SK-N-SH treated with all-trans-retinoic acid at 6 μM for 48 hours (cell line): ENCODE measurements around the gene PDCL3.

ENCODE experiments used
- ATAC-seq: fragments of 200-7000 bp; cut with Tn5 transposase; 3 replicates; pipeline ENCODE4 v1.9.1; 2020; ENCODE audit warnings: mild to moderate bottlenecking, moderate library complexity
- ARNTL ChIP-seq: fragments of 450-650 bp; formaldehyde crosslinking; IDR thresholded peaks from 2 replicates; pipeline ENCODE4 v1.5.0; 2020; ENCODE audit warnings: low read depth, mild to moderate bottlenecking, moderate library complexity, borderline replicate concordance
- BACH2 ChIP-seq: fragments of 250-450 bp; sonication (Bioruptor Pico); IDR thresholded peaks from 2 replicates; pipeline ENCODE4 v1.9.0; 2021; ENCODE audit warnings: mild to moderate bottlenecking, borderline replicate concordance
- CREB5 ChIP-seq: fragments of 250-450 bp; sonication (Bioruptor Pico); IDR thresholded peaks from 2 replicates; pipeline ENCODE4 v1.5.1; 2020; ENCODE audit warnings: low read depth, mild to moderate bottlenecking, moderate library complexity
- CSDC2 ChIP-seq: fragments of 250-450 bp; sonication (Bioruptor Pico); IDR thresholded peaks from 2 replicates; pipeline ENCODE4 v1.5.0; 2020; ENCODE audit warnings: mild to moderate bottlenecking, moderate library complexity
- CSRNP3 ChIP-seq: fragments of 250-450 bp; sonication (Bioruptor Pico); IDR thresholded peaks from 2 replicates; pipeline ENCODE4 v1.5.1; 2021; ENCODE audit warnings: mild to moderate bottlenecking, moderate library complexity
- ESRRG ChIP-seq: fragments of 250-450 bp; sonication (Bioruptor Pico); IDR thresholded peaks from 2 replicates; pipeline ENCODE4 v1.6.1; 2021; ENCODE audit warnings: mild to moderate bottlenecking
- ISL1 ChIP-seq: fragments of 250-450 bp; sonication (Bioruptor Pico); IDR thresholded peaks from 2 replicates; pipeline ENCODE4 v2.1.2; 2022; ENCODE audit warnings: mild to moderate bottlenecking, moderate library complexity
- OSR1 ChIP-seq: fragments of 250-450 bp; sonication (Bioruptor Pico); IDR thresholded peaks from 2 replicates; pipeline ENCODE4 v1.8.0; 2022; ENCODE audit warnings: moderate library complexity, mild to moderate bottlenecking, inconsistent platforms
- PATZ1 ChIP-seq: fragments of 250-450 bp; sonication (Bioruptor Pico); IDR thresholded peaks from 2 replicates; pipeline ENCODE4 v1.8.0; 2020; ENCODE audit warnings: mild to moderate bottlenecking, moderate library complexity, borderline replicate concordance
- POU6F1 ChIP-seq: fragments of 250-450 bp; sonication (Bioruptor Pico); IDR thresholded peaks from 2 replicates; pipeline ENCODE4 v1.8.0; 2021; ENCODE audit warnings: low read depth, mild to moderate bottlenecking, moderate library complexity, borderline replicate concordance
- PPARA ChIP-seq: fragments of 250-450 bp; sonication (Bioruptor Pico); IDR thresholded peaks from 2 replicates; pipeline ENCODE4 v1.5.0; 2020; ENCODE audit warnings: mild to moderate bottlenecking, borderline replicate concordance
- RARB ChIP-seq: fragments of 250-450 bp; sonication (Bioruptor Pico); IDR thresholded peaks from 2 replicates; pipeline ENCODE4 v1.8.0; 2021; ENCODE audit warnings: mild to moderate bottlenecking, moderate library complexity
- SNAI2 ChIP-seq: fragments of 250-450 bp; sonication (Bioruptor Pico); IDR thresholded peaks from 2 replicates; pipeline ENCODE4 v1.5.0; 2020; ENCODE audit warnings: mild to moderate bottlenecking, moderate library complexity
- TCF4 ChIP-seq: fragments of 250-450 bp; sonication (Bioruptor Pico); IDR thresholded peaks from 2 replicates; pipeline ENCODE4 v1.8.0; 2021; ENCODE audit warnings: mild to moderate bottlenecking, moderate library complexity, borderline replicate concordance
- TOX ChIP-seq: fragments of 250-450 bp; sonication (Bioruptor Pico); IDR thresholded peaks from 2 replicates; pipeline ENCODE4 v1.8.0; 2021; ENCODE audit warnings: mild to moderate bottlenecking, moderate library complexity, borderline replicate concordance
- ZC3H10 ChIP-seq: fragments of 250-450 bp; sonication (Bioruptor Pico); IDR thresholded peaks from 2 replicates; pipeline ENCODE4 v1.5.1; 2021; ENCODE audit warnings: mild to moderate bottlenecking, moderate library complexity
- ZFP3 ChIP-seq: fragments of 250-450 bp; sonication (Bioruptor Pico); IDR thresholded peaks from 2 replicates; pipeline ENCODE4 v1.5.0; 2020; ENCODE audit warnings: mild to moderate bottlenecking, moderate library complexity
- ZFP30 ChIP-seq: fragments of 450-650 bp; formaldehyde crosslinking; IDR thresholded peaks from 2 replicates; pipeline ENCODE4 v1.5.0; 2022; ENCODE audit warnings: mild to moderate bottlenecking, moderate library complexity
- ZNF565 ChIP-seq: fragments of 450-650 bp; formaldehyde crosslinking; conservative IDR thresholded peaks from 2 replicates; pipeline ENCODE4 v1.5.0; 2020; ENCODE audit warnings: low read depth, mild to moderate bottlenecking, moderate library complexity
- ZNF70 ChIP-seq: fragments of 450-650 bp; formaldehyde crosslinking; IDR thresholded peaks from 2 replicates; pipeline ENCODE4 v1.5.0; 2020; ENCODE audit warnings: mild to moderate bottlenecking, moderate library complexity
- ZNF8 ChIP-seq: fragments of 450-650 bp; formaldehyde crosslinking; IDR thresholded peaks from 2 replicates; pipeline ENCODE4 v1.5.0; 2020; ENCODE audit warnings: mild to moderate bottlenecking, moderate library complexity

PDCL3 gene

GRCh38 chr2:100539221-100539620, 23.6 kb upstream of the PDCL3 start:
- TF ChIP-seq ZNF70 (no peak), ISL1 (no peak), CREB5 (CRISPR knock-in tag) (no peak), TCF4 (CRISPR knock-in tag) (no peak), ZNF8 (CRISPR knock-in tag) (no peak), OSR1 (CRISPR knock-in tag) (no peak)
- no peak for ATAC-seq

GRCh38 chr2:100541404-100541803, 21.4 kb upstream of the PDCL3 start:
- no peak for ATAC-seq
- TF ChIP-seq ISL1 (no peak), ZC3H10 (CRISPR knock-in tag) (no peak), OSR1 (CRISPR knock-in tag) (no peak), ARNTL (no peak), CSDC2 (CRISPR knock-in tag) (no peak), TCF4 (CRISPR knock-in tag) (no peak), RARB (CRISPR knock-in tag) (no peak)

- ATAC-seq: no peak
- TF ChIP-seq OSR1 (CRISPR knock-in tag) (no peak), CSDC2 (CRISPR knock-in tag) (no peak), ZFP30 (CRISPR knock-in tag) (no peak), ZNF70 (no peak), SNAI2 (CRISPR knock-in tag) (no peak), BACH2 (CRISPR knock-in tag) (no peak), ZFP3 (CRISPR knock-in tag) (no peak), TCF4 (CRISPR knock-in tag) (no peak), ARNTL (no peak), ZNF8 (CRISPR knock-in tag) (no peak), TOX (CRISPR knock-in tag) (no peak), CSRNP3 (CRISPR knock-in tag) (no peak), ISL1 (no peak)
Observed at GRCh38 chr2:100542418-100542817, 20.4 kb upstream of the PDCL3 start.

- no peak for TF ChIP-seq ESRRG (CRISPR knock-in tag)
- no peak for TF ChIP-seq CSDC2 (CRISPR knock-in tag)
- TF ChIP-seq ZNF565: no peak
- TF ChIP-seq CREB5 (CRISPR knock-in tag): no peak
- no peak for TF ChIP-seq ZFP30 (CRISPR knock-in tag)
- TF ChIP-seq ZFP3 (CRISPR knock-in tag): no peak
- no peak for ATAC-seq
Observed at GRCh38 chr2:100544911-100545596, 17.7 kb upstream of the PDCL3 start.

- no peak for ATAC-seq
- no peak for TF ChIP-seq ARNTL
- TF ChIP-seq PATZ1 (CRISPR knock-in tag): no peak
- TF ChIP-seq CSDC2 (CRISPR knock-in tag): no peak
- TF ChIP-seq ZC3H10 (CRISPR knock-in tag): no peak
- no peak for TF ChIP-seq ESRRG (CRISPR knock-in tag)
- TF ChIP-seq ZNF565: no peak
- TF ChIP-seq CSRNP3 (CRISPR knock-in tag): no peak
- no peak for TF ChIP-seq ZFP30 (CRISPR knock-in tag)
- TF ChIP-seq ISL1: no peak
- TF ChIP-seq PPARA: no peak
- no peak for TF ChIP-seq TCF4 (CRISPR knock-in tag)
- TF ChIP-seq POU6F1 (CRISPR knock-in tag): no peak
Observed at GRCh38 chr2:100546469-100546868, 16.3 kb upstream of the PDCL3 start.
